ENCODE measurements around the gene SOHLH2. TPM values are rescaled to one million over a fixed set of nuclear protein-coding genes. Genes with fewer than 3 reads are reported as not detected.

The SOHLH2 gene
- total RNA-seq, 1 donor, result 1.6 TPM

- DNase-seq (ENCODE audit: low read depth), result no peak
- no peak overlapping the region for H3K4me3 ChIP-seq (ENCODE audit: low read depth, low read length)
- TF ChIP-seq CTCF (IDR thresholded peaks at IDR 0.05; ENCODE audit: insufficient read depth, low read length), result no peak
Measured at GRCh38 chr13:36166046-36166445, 48.3 kb downstream of the SOHLH2 start.

DNA sequence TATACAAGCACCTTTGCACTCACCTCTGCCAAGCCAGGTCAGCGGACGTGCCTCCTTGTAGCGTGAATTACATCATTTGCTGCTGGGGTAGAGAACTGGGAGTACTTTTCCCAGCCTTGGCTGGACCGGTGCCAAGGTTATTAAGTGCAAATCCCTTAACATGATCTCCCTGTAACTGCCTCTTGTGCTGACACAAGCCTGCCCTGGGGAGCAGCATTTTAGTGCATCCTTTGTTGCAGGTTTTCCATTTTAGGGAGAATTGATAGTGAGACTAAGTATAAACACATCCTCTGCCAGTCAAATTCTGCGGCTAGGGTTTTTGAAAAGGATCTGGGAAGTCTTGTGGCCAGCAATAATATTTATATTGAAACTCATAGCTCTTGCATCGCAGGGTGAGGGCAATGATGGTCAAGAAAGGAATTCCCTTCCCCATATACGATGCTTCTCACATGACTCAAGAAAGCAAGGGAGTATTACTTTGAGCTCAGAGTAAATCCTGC is 50.5 kb downstream of the SOHLH2 start:
- DNase-seq (ENCODE audit: low read depth), result peak; percentile 97
- TF ChIP-seq CTCF (IDR thresholded peaks at IDR 0.05; ENCODE audit: insufficient read depth, low read length), result no peak

GRCh38 chr13:36163286-36163685 is 51.1 kb downstream of the SOHLH2 start:
- peak; percentile 61 for DNase-seq (ENCODE audit: low read depth)
- TF ChIP-seq CTCF (IDR thresholded peaks at IDR 0.05; ENCODE audit: insufficient read depth, low read length), result no peak

More for the DNA sequence above, 50.5 kb downstream of the SOHLH2 start:
- no peak overlapping the region for H3K4me3 ChIP-seq (ENCODE audit: low read depth, low read length)

GRCh38 chr13:36160297-36160696 is 54.1 kb downstream of the SOHLH2 start:
- DNase-seq (ENCODE audit: low read depth), result no peak
- no peak for TF ChIP-seq CTCF (IDR thresholded peaks at IDR 0.05; ENCODE audit: insufficient read depth, low read length)
- no peak overlapping the region for H3K4me3 ChIP-seq (ENCODE audit: low read depth, low read length)

More at GRCh38 chr13:36163286-36163685, 51.1 kb downstream of the SOHLH2 start:
- no peak overlapping the region for H3K4me3 ChIP-seq (ENCODE audit: low read depth, low read length)

- no peak for TF ChIP-seq CTCF (IDR thresholded peaks at IDR 0.05; ENCODE audit: insufficient read depth, low read length)
- DNase-seq (ENCODE audit: low read depth), result no peak
Measured at GRCh38 chr13:36158611-36159010, 55.7 kb downstream of the SOHLH2 start.

DNA sequence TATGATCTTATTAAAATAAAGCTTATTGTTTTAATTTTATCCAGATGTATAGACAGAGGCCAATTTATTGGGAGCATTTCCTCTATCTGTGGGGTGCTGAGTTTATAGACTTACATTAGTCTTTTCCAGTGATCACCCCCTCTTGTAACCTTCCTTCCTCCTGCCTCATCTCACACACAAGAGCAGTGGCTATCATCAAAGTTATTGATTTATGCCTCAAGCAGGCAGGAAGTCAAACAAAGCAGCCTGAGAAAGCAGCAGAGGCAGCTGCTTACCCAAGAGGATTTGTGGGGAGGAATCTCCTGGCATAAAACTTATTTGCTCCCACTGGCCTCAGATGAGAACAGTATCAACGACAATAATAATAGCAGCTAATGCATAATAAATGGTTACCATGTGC is 56.9 kb downstream of the SOHLH2 start:
- no peak overlapping the region for H3K4me3 ChIP-seq (ENCODE audit: low read depth, low read length)
- no peak for TF ChIP-seq CTCF (IDR thresholded peaks at IDR 0.05; ENCODE audit: insufficient read depth, low read length)
- DNase-seq (ENCODE audit: low read depth), result no peak

More at GRCh38 chr13:36158611-36159010, 55.7 kb downstream of the SOHLH2 start:
- H3K4me3 ChIP-seq (ENCODE audit: low read depth, low read length), result no peak overlapping the region

All from fibroblast of the aortic adventitia (primary cell).